Activated CD4-positive, alpha-beta T cell treated with anti-CD3 and anti-CD28 coated beads, Interleukin-2, Interleukin-4, amounts not matched to agents 100 ng/mL and 50 ng/mL, durations not matched to agents 16 hours and 8 hours (primary cell): ENCODE measurements around the gene DNAI1.

Experiments used
- DNase-seq: peaks from one replicate; pipeline ENCODE4 v3.0.0-alpha.2; 2020; ENCODE audit warnings: low spot score

Gene DNAI1

GRCh38 chr9:34546102-34546833, 87.7 kb downstream of the DNAI1 start:
- DNase-seq, result no peak

GRCh38 chr9:34546834-34547827, 88.5 kb downstream of the DNAI1 start:
- DNase-seq, result peak; percentile 36

GRCh38 chr9:34547960-34548611, 89.5 kb downstream of the DNAI1 start:
- DNase-seq, result no peak

- no peak for DNase-seq
These were observed 90.8 kb downstream of the DNAI1 start for GRCh38 chr9:34549407-34549732.

- no peak for DNase-seq
These were observed 91.5 kb downstream of the DNAI1 start for GRCh38 chr9:34550016-34550680.

- no peak for DNase-seq
These were observed 92.2 kb downstream of the DNAI1 start for GRCh38 chr9:34550681-34551270.

GRCh38 chr9:34551751-34552605, 93.4 kb downstream of the DNAI1 start:
- DNase-seq, result no peak

- DNase-seq, result no peak
These were observed 94.0 kb downstream of the DNAI1 start for GRCh38 chr9:34552606-34552981.

- DNase-seq, result no peak
These were observed 94.4 kb downstream of the DNAI1 start for GRCh38 chr9:34552986-34553385.

- no peak for DNase-seq
These were observed 95.0 kb downstream of the DNAI1 start for GRCh38 chr9:34553511-34554021.

- DNase-seq, result no peak
These were observed 95.8 kb downstream of the DNAI1 start for GRCh38 chr9:34554211-34555001.

GRCh38 chr9:34555002-34555348, 96.4 kb downstream of the DNAI1 start:
- no peak for DNase-seq

GRCh38 chr9:34555500-34555899, 96.9 kb downstream of the DNAI1 start:
- no peak for DNase-seq

GRCh38 chr9:34555936-34556525, 97.4 kb downstream of the DNAI1 start:
- no peak for DNase-seq

GRCh38 chr9:34556949-34557348, 98.3 kb downstream of the DNAI1 start:
- no peak for DNase-seq

- no peak for DNase-seq
These were observed 99.1 kb downstream of the DNAI1 start for GRCh38 chr9:34557426-34558321.

- no peak for DNase-seq
These were observed 99.8 kb downstream of the DNAI1 start for GRCh38 chr9:34558364-34558763.

- DNase-seq, result no peak
These were observed 100.5 kb downstream of the DNAI1 start for GRCh38 chr9:34558919-34559623.
